GM12878 (cell line): ENCODE results near the gene ARHGAP5. TPM values are rescaled to one million over a fixed set of nuclear protein-coding genes. Genes with fewer than 3 reads are reported as not detected.
A peak's percentile ranks its signal among the peaks of the same experiment; 100 is the strongest.

Source experiments
- BACH1 ChIP-seq: fragments of 450-650 bp; IDR thresholded peaks from 2 replicates; pipeline ENCODE4 v1.6.1; 2017; ENCODE audit warnings: mild to moderate bottlenecking, borderline replicate concordance
- CBX3 ChIP-seq: fragments of 200-600 bp; sonication (generic); IDR thresholded peaks from 2 replicates; pipeline ENCODE4 v1.6.1; 2016; ENCODE audit warnings: low read depth, borderline replicate concordance
- CREM ChIP-seq: IDR thresholded peaks from 2 replicates; pipeline ENCODE4 v1.6.1; 2014; ENCODE audit warnings: antibody characterized with exemption, low read depth
- EED ChIP-seq: sonication (generic); IDR thresholded peaks from 2 replicates; pipeline ENCODE4 v1.6.1; 2016; ENCODE audit warnings: antibody characterized with exemption, low read depth
- FOXK2 ChIP-seq: fragments of 450-650 bp; IDR thresholded peaks from 2 replicates; pipeline ENCODE4 v1.6.1; 2017; ENCODE audit warnings: mild to moderate bottlenecking, moderate library complexity
- KLF5 ChIP-seq: fragments of 450-650 bp; IDR thresholded peaks from 2 replicates; pipeline ENCODE4 v1.6.1; 2014; ENCODE audit warnings: mild to moderate bottlenecking; ENCODE audit not compliant: partially characterized antibody
- NFYA ChIP-seq: IDR thresholded peaks from 2 replicates; pipeline ENCODE4 v1.6.1; 2011; ENCODE audit warnings: low read depth, mild to moderate bottlenecking, low read length, improper control_type of control experiment, borderline replicate concordance
- RFX5 ChIP-seq: IDR thresholded peaks from 2 replicates; pipeline ENCODE4 v1.6.1; 2011; ENCODE audit warnings: low read depth, low read length, improper control_type of control experiment
- TCF3 ChIP-seq: IDR thresholded peaks from 2 replicates; pipeline ENCODE4 v1.6.1; 2012; ENCODE audit warnings: low read depth, mild to moderate bottlenecking, low read length, borderline replicate concordance; ENCODE audit not compliant: insufficient read depth
- polyA plus RNA-seq, 11 experiments: library from polyadenylated mRNA; depleted of rRNA in 4 of 11; unstranded in 6 of 11; stranded (reverse) in 5 of 11; fragments of >200 nt; fragmentation: Nextera tagmentation in 4 of 11; fragmentation: Illumina TruSeq in 1 of 11; extraction: Ambion mirVana in 4 of 11; extraction: Trizol in 1 of 11; gene quantifications; 1 replicate in 1 of 11; 2 replicates in 10 of 11; pipeline versions ENCODE4 v1.2.1 to v1.2.3, GENCODE V29; 2011 to 2016; ENCODE audit warnings: inconsistent platforms in 2 of 11, missing spikeins in 2 of 11, low read depth in 1 of 11
- total RNA-seq, 4 experiments: library from RNA; depleted of rRNA in 3 of 4; stranded (reverse); fragments of >200 nt in 3 of 4; fragmentation: Illumina TruSeq in 1 of 4; extraction: Trizol in 1 of 4; gene quantifications; 2 replicates each; pipeline versions ENCODE4 v1.2.1 to v1.2.3, GENCODE V29; 2013 to 2021
- TF ChIP-seq, protein P1 (sequence below): fragments of 450-650 bp; IDR thresholded peaks from 2 replicates; pipeline ENCODE4 v1.6.1; 2017; ENCODE audit warnings: mild to moderate bottlenecking, moderate library complexity
- TF ChIP-seq, protein P2 (sequence below): IDR thresholded peaks from 2 replicates; pipeline ENCODE4 v1.6.1; 2012; ENCODE audit warnings: improper control_type of control experiment, low read depth, low read length; ENCODE audit not compliant: insufficient replicate concordance
- TF ChIP-seq, protein P3 (sequence below): IDR thresholded peaks from 2 replicates; pipeline ENCODE4 v1.6.1; 2012; ENCODE audit warnings: low read depth, low read length, improper control_type of control experiment
- TF ChIP-seq, protein P4 (sequence below): IDR thresholded peaks from 2 replicates; pipeline ENCODE4 v1.6.1; 2011; ENCODE audit warnings: borderline replicate concordance, low read depth, mild to moderate bottlenecking, moderate library complexity, mixed read lengths, low read length; ENCODE audit not compliant: insufficient read depth; ENCODE audit errors: extremely low read length
- TF ChIP-seq, protein P5 (sequence below): fragments of 450-650 bp; IDR thresholded peaks from 2 replicates; pipeline ENCODE4 v1.6.1; 2018; ENCODE audit warnings: borderline replicate concordance, mild to moderate bottlenecking; ENCODE audit not compliant: partially characterized antibody

Gene ARHGAP5
- total and polyA plus RNA-seq, 10 of the 15 experiments (the other 5 are each of a cell fraction or from before 2014, with no cell fraction given) = 0.91 to 19.6 (median 7.2) TPM

DNA sequence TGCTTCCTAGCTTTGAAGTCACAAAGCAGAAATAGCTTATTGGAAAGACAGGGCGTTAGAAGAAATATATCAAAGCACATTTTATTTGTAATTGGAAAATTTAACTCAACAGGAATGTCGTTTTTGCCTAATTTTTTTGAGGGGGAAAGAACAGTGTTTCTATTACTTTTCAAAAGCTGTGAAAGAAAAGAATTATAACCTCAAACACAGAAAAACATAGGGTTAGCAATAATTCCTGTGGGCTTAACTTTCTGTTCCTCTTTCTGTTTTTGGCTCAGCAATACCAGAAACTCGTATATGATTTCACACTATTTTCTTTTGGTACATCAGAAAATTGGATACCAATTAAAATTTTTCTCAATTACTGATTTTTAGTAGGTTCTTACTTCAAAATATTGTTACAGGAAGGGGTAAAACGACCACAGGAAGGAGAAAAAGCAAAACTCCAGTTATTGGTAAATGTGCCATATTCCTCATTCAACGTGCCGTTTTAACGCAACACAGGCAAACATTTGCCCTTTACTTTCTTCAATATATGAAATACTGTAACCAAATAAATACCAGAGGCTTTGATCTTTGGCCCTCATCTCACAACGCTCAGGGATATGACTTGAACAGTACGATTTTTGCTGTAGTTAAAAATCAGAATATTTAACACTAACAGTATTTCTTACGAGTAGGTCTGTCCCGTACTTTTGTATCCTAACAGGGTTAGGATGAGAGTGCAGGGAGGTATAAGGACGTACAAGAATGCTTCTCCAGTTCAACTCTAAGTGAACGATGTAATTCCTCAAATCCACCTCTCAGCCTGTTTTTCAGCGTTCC lies 123.5 kb downstream of the ARHGAP5 start (continued):
- TF ChIP-seq, protein P1, sequence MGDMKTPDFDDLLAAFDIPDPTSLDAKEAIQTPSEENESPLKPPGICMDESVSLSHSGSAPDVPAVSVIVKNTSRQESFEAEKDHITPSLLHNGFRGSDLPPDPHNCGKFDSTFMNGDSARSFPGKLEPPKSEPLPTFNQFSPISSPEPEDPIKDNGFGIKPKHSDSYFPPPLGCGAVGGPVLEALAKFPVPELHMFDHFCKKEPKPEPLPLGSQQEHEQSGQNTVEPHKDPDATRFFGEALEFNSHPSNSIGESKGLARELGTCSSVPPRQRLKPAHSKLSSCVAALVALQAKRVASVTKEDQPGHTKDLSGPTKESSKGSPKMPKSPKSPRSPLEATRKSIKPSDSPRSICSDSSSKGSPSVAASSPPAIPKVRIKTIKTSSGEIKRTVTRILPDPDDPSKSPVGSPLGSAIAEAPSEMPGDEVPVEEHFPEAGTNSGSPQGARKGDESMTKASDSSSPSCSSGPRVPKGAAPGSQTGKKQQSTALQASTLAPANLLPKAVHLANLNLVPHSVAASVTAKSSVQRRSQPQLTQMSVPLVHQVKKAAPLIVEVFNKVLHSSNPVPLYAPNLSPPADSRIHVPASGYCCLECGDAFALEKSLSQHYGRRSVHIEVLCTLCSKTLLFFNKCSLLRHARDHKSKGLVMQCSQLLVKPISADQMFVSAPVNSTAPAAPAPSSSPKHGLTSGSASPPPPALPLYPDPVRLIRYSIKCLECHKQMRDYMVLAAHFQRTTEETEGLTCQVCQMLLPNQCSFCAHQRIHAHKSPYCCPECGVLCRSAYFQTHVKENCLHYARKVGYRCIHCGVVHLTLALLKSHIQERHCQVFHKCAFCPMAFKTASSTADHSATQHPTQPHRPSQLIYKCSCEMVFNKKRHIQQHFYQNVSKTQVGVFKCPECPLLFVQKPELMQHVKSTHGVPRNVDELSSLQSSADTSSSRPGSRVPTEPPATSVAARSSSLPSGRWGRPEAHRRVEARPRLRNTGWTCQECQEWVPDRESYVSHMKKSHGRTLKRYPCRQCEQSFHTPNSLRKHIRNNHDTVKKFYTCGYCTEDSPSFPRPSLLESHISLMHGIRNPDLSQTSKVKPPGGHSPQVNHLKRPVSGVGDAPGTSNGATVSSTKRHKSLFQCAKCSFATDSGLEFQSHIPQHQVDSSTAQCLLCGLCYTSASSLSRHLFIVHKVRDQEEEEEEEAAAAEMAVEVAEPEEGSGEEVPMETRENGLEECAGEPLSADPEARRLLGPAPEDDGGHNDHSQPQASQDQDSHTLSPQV = 0 out of 2 replicates have a peak, but pooled peaks have one; percentile 6
- TF ChIP-seq, protein P2, sequence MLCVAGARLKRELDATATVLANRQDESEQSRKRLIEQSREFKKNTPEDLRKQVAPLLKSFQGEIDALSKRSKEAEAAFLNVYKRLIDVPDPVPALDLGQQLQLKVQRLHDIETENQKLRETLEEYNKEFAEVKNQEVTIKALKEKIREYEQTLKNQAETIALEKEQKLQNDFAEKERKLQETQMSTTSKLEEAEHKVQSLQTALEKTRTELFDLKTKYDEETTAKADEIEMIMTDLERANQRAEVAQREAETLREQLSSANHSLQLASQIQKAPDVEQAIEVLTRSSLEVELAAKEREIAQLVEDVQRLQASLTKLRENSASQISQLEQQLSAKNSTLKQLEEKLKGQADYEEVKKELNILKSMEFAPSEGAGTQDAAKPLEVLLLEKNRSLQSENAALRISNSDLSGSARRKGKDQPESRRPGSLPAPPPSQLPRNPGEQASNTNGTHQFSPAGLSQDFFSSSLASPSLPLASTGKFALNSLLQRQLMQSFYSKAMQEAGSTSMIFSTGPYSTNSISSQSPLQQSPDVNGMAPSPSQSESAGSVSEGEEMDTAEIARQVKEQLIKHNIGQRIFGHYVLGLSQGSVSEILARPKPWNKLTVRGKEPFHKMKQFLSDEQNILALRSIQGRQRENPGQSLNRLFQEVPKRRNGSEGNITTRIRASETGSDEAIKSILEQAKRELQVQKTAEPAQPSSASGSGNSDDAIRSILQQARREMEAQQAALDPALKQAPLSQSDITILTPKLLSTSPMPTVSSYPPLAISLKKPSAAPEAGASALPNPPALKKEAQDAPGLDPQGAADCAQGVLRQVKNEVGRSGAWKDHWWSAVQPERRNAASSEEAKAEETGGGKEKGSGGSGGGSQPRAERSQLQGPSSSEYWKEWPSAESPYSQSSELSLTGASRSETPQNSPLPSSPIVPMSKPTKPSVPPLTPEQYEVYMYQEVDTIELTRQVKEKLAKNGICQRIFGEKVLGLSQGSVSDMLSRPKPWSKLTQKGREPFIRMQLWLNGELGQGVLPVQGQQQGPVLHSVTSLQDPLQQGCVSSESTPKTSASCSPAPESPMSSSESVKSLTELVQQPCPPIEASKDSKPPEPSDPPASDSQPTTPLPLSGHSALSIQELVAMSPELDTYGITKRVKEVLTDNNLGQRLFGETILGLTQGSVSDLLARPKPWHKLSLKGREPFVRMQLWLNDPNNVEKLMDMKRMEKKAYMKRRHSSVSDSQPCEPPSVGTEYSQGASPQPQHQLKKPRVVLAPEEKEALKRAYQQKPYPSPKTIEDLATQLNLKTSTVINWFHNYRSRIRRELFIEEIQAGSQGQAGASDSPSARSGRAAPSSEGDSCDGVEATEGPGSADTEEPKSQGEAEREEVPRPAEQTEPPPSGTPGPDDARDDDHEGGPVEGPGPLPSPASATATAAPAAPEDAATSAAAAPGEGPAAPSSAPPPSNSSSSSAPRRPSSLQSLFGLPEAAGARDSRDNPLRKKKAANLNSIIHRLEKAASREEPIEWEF = peak; percentile 55
- TF ChIP-seq RFX5 (no peak), NFYA (no peak), EED (no peak), TCF3 (no peak), KLF5 (no peak), FOXK2 (no peak), CBX3 (no peak), CREM (no peak), BACH1 (peak; percentile 72; the same call in 1 of the 2 replicates)
- TF ChIP-seq, protein P3, sequence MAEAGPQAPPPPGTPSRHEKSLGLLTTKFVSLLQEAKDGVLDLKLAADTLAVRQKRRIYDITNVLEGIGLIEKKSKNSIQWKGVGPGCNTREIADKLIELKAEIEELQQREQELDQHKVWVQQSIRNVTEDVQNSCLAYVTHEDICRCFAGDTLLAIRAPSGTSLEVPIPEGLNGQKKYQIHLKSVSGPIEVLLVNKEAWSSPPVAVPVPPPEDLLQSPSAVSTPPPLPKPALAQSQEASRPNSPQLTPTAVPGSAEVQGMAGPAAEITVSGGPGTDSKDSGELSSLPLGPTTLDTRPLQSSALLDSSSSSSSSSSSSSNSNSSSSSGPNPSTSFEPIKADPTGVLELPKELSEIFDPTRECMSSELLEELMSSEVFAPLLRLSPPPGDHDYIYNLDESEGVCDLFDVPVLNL = no peak
- TF ChIP-seq, protein P4, sequence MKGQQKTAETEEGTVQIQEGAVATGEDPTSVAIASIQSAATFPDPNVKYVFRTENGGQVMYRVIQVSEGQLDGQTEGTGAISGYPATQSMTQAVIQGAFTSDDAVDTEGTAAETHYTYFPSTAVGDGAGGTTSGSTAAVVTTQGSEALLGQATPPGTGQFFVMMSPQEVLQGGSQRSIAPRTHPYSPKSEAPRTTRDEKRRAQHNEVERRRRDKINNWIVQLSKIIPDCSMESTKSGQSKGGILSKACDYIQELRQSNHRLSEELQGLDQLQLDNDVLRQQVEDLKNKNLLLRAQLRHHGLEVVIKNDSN = no peak
- TF ChIP-seq, protein P5, sequence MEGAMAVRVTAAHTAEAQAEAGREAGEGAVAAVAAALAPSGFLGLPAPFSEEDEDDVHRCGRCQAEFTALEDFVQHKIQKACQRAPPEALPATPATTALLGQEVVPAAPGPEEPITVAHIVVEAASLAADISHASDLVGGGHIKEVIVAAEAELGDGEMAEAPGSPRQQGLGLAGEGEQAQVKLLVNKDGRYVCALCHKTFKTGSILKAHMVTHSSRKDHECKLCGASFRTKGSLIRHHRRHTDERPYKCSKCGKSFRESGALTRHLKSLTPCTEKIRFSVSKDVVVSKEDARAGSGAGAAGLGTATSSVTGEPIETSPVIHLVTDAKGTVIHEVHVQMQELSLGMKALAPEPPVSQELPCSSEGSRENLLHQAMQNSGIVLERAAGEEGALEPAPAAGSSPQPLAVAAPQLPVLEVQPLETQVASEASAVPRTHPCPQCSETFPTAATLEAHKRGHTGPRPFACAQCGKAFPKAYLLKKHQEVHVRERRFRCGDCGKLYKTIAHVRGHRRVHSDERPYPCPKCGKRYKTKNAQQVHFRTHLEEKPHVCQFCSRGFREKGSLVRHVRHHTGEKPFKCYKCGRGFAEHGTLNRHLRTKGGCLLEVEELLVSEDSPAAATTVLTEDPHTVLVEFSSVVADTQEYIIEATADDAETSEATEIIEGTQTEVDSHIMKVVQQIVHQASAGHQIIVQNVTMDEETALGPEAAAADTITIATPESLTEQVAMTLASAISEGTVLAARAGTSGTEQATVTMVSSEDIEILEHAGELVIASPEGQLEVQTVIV = no peak
